ENCODE results near the gene IL1F10.
A peak's percentile ranks its signal among the peaks of the same experiment; 100 is the strongest.

IL1F10 gene

GRCh38 chr2:113112871-113113270 lies 45.1 kb downstream of the IL1F10 start:
- no peak for DNase-seq (ENCODE audit: low read depth)

- no peak for DNase-seq (ENCODE audit: low read depth)
Observed at GRCh38 chr2:113113807-113114206, 46.0 kb downstream of the IL1F10 start.

DNA sequence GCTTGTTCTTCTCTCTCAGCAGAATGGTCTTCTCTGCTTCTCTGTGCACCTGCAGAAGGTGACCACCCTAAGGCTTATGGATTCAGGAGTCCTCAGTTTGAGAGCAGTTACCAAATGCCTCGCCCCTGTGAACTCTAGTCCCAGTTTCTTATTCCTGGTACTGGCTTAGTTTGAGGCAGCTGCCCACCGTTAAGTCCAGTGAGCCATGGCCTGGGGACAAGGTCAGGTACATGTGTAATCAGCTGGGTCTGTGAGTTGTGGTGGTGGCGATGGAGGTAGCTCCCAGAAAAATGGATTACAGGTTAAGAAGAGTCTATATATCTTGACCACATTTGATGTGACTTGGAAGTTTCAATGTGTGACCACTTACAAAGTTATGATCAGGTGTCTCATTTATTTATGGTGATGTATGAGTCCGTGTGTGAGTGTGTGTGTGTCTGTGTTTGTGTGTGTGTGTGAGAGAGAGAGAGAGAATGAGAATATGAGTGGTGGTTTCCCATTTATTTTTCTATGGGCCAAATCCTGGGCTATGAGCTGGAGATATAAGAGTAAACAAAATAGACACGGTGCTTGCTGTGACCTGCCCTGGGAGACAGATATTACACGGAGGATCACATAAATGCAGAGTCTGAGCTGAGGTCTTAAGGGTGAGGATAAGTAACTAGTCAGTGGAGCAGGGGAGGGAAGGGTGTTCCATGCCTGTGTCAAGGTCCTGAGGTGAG lies 46.6 kb downstream of the IL1F10 start:
- DNase-seq (ENCODE audit: low read depth): no peak

DNA sequence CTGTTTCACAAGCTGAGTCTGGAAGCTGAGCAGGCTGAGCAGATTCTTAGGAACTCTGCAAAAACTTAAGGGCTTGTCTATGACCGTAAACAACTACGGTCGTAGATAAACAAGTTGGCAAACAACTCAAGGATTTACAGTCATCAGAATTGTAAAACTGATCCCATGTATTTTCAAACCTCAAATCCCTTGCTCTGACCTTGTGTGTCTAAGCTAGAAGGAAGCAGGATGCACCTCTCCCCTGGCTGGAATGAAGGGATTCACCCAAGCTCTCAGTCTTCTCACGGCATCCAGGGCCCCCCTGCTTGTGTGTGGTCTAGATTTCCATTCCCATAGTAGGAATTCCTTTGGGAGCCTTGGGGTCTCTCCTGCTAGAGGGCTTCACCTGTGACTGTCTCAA lies 47.2 kb downstream of the IL1F10 start:
- DNase-seq (ENCODE audit: low read depth): no peak

GRCh38 chr2:113116100-113116958 lies 48.6 kb downstream of the IL1F10 start:
- no peak for DNase-seq (ENCODE audit: low read depth)

DNA sequence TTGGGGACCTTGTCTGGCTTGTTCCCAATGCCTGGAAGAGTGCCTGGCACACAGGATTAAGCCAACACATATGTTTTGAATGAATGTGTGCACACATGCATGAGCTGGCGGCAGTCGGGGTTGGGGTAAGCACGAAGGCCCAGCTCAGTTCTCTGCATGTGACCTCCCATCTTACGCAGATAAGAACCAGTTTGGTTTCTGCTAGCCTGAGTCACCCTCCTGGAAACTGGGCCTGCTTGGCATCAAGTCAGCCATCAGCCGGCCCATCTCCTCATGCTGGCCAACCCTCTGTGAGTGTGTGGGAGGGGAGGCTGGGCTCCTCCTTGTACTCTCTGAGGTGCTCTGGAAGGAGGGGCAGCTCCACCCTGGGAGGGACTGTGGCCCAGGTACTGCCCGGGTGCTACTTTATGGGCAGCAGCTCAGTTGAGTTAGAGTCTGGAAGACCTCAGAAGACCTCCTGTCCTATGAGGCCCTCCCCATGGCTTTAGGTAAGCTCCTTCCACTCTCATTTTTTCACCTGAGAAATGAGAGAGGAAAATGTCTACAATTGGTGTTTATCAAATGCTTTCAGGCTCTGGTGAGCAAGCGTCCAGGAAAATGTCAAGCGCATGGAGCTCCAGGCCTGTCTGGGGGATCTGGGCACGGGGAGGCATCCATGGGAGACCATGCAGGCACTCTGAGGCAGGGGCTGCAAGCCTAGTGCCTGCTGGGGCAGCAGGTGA lies 49.9 kb downstream of the IL1F10 start:
- DNase-seq (ENCODE audit: low read depth): peak; percentile 47

- DNase-seq (ENCODE audit: low read depth): no peak
Observed at GRCh38 chr2:113118263-113118657, 50.5 kb downstream of the IL1F10 start.

DNA sequence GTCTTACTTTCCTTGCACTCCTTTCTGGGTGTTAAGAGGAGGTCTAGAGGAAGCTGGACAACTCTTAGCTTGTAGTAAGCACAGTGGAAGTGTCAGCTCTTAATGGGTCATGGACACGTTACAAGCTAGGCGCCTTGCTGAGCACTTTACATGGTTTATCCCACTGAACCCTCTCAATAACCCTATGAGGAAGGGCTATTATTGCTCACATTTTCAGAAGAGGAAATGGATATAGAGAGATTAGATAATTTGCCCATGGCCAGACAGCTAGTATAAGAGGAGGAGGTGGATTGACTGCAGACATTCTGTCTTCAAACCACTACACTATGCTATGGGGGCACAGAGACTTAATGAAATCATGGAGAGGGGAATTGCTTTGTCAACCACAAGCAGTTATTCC lies 51.3 kb downstream of the IL1F10 start:
- no peak for DNase-seq (ENCODE audit: low read depth)

GRCh38 chr2:113120861-113121260 lies 53.1 kb downstream of the IL1F10 start:
- no peak for DNase-seq (ENCODE audit: low read depth)

DNA sequence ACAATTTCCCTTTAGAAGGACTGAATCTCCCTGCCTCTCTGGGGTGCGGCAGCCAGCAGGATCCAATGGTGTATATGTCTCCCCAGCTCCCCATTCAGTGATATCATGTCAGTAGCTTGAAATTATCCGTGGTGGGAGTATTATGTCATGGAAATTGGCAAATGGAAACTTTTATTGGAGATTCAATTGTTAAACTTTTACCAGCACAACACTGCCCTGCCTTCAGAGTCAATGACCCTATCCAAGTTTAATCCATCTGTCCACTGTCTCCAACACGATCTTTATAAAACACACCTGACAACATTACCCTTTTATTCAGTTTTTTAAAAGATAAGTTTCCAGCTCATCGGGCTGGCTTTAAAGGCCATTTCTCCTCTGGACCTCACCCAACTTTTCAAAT lies 54.6 kb downstream of the IL1F10 start:
- DNase-seq (ENCODE audit: low read depth): no peak

GRCh38 chr2:113123726-113124125 lies 56.0 kb downstream of the IL1F10 start:
- DNase-seq (ENCODE audit: low read depth): no peak

DNA sequence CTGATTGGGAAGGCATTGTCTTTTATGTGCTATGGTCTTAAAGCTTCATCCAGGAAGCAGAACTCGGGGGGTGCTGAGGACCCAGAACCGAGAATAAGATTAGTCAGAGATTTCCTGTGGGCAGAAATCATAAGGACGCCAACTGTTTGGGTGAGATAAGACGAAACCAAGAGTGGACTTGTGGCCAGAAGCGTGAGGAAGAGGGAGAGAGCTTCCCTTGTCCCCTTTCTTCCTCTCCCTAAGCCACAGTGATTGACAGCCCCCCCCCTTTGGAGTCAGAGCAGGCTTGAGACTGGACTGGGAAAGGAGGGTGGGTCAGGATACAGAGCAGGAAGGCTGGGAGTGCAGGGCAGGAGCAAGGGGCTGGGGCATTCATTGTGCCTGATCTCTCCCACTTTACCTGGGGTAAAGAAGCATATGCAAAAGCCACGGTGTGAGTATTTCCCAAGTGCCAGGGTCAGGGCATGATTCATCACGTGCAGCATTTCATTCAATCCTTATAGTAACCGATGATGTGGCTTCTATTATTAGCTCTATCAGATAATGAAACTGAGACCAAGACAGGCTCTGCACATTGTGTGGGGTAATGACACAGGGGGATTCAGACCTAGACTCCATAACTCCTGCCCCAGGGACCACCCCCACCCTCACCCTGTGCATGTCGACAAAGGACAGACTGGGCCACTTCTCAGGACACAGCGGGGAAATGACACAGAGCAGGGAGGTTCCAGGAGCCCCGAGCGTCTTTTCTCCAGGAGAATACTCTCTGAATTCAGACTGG lies 56.6 kb downstream of the IL1F10 start:
- DNase-seq (ENCODE audit: low read depth): no peak

Measured in stimulated activated CD8-positive, alpha-beta memory T cell treated with anti-CD3 and anti-CD28 coated beads, Interleukin-4, amount 100 ng/mL, for 24 hours (primary cell).